Fibroblast of mammary gland (primary cell): ENCODE data around the gene LHX4.

Source experiments
- DNase-seq: peaks from one replicate; pipeline ENCODE4 v3.0.0-alpha.2; 2010; ENCODE audit warnings: low read depth
- H3K4me3 ChIP-seq: 2 replicates; pipeline ENCODE4 v1.5.1; 2011; ENCODE audit warnings: low read depth, mild to moderate bottlenecking, low read length, moderate library complexity; ENCODE audit not compliant: control insufficient read depth
- CTCF ChIP-seq: conservative IDR thresholded peaks from 2 replicates; pipeline ENCODE4 v1.5.1; 2011; ENCODE audit warnings: low read depth, low read length, inconsistent platforms; ENCODE audit not compliant: control insufficient read depth, insufficient read depth

LHX4 gene

GRCh38 chr1:180235077-180235501 is 5.0 kb downstream of the LHX4 start:
- no peak overlapping the region for H3K4me3 ChIP-seq
- no peak for DNase-seq
- no peak for TF ChIP-seq CTCF

- no peak for TF ChIP-seq CTCF
- H3K4me3 ChIP-seq, result no peak overlapping the region
- DNase-seq, result no peak
These were observed 5.6 kb downstream of the LHX4 start for GRCh38 chr1:180235502-180236239.

- H3K4me3 ChIP-seq, result no peak overlapping the region
- no peak for TF ChIP-seq CTCF
- DNase-seq, result no peak
These were observed 6.8 kb downstream of the LHX4 start for GRCh38 chr1:180236698-180237509.

GRCh38 chr1:180237869-180238476 is 7.9 kb downstream of the LHX4 start:
- no peak for DNase-seq
- no peak overlapping the region for H3K4me3 ChIP-seq
- no peak for TF ChIP-seq CTCF

GRCh38 chr1:180238675-180239074 is 8.6 kb downstream of the LHX4 start:
- TF ChIP-seq CTCF, result no peak
- no peak for DNase-seq
- no peak overlapping the region for H3K4me3 ChIP-seq

GRCh38 chr1:180239145-180240096 is 9.4 kb downstream of the LHX4 start:
- H3K4me3 ChIP-seq, result no peak overlapping the region
- no peak for DNase-seq
- no peak for TF ChIP-seq CTCF
